Activated naive CD8-positive, alpha-beta T cell (primary cell): ENCODE measurements around the gene SETD1B.
A peak's percentile ranks its signal among the peaks of the same experiment; 100 is the strongest.

Experiments used
- H3K27ac Mint-ChIP-seq: one replicate; pipeline ENCODE4 v1.8.0; 2021; ENCODE audit warnings: mixed read lengths
- H3K27me3 Mint-ChIP-seq: one replicate; pipeline ENCODE4 v1.8.0; 2021; ENCODE audit warnings: mixed read lengths
- H3K36me3 Mint-ChIP-seq: one replicate; pipeline ENCODE4 v1.8.0; 2021; ENCODE audit warnings: mixed read lengths
- H3K4me1 Mint-ChIP-seq: one replicate; pipeline ENCODE4 v1.8.0; 2021; ENCODE audit warnings: low read depth, mixed read lengths
- H3K4me3 Mint-ChIP-seq: one replicate; pipeline ENCODE4 v1.8.0; 2021; ENCODE audit warnings: mild to moderate bottlenecking, mixed read lengths
- H3K9me3 Mint-ChIP-seq: one replicate; pipeline ENCODE4 v1.8.0; 2021; ENCODE audit warnings: low read depth, mixed read lengths

Gene SETD1B

GRCh38 chr12:121797937-121798786 is 5.6 kb upstream of the SETD1B start:
- Mint-ChIP-seq H3K9me3 (no peaks in the 10 kb centered on the region), H3K27me3 (no peaks in the 10 kb centered on the region), H3K27ac (peak overlapping the region; percentile 92), H3K4me3 (peak overlapping the region; percentile 87), H3K4me1 (peaks cover 52% of the 10 kb centered on the region), H3K36me3 (peaks cover 2% of the 10 kb centered on the region)

GRCh38 chr12:121798787-121799155 is 5.0 kb upstream of the SETD1B start:
- Mint-ChIP-seq H3K4me1 (peaks cover 52% of the 10 kb centered on the region), H3K36me3 (peaks cover 2% of the 10 kb centered on the region), H3K27ac (peak overlapping the region; percentile 92)

GRCh38 chr12:121799156-121799841 is 4.5 kb upstream of the SETD1B start:
- Mint-ChIP-seq H3K36me3 (peaks cover 2% of the 10 kb centered on the region), H3K9me3 (no peaks in the 10 kb centered on the region), H3K27me3 (no peaks in the 10 kb centered on the region), H3K4me3 (peak overlapping the region; percentile 87), H3K4me1 (peaks cover 51% of the 10 kb centered on the region), H3K27ac (peak overlapping the region; percentile 92)

More at GRCh38 chr12:121798787-121799155, 5.0 kb upstream of the SETD1B start:
- Mint-ChIP-seq H3K27me3 (no peaks in the 10 kb centered on the region), H3K9me3 (no peaks in the 10 kb centered on the region), H3K4me3 (peak overlapping the region; percentile 87)

- peaks cover 1% of the 10 kb centered on the region for H3K36me3 Mint-ChIP-seq
- H3K9me3 Mint-ChIP-seq, result no peaks in the 10 kb centered on the region
- H3K4me3 Mint-ChIP-seq, result peak overlapping the region; percentile 85
Measured at GRCh38 chr12:121799842-121800693, 3.7 kb upstream of the SETD1B start.

GRCh38 chr12:121800694-121801594 is 2.9 kb upstream of the SETD1B start:
- Mint-ChIP-seq H3K9me3 (no peaks in the 10 kb centered on the region), H3K4me1 (peaks cover 41% of the 10 kb centered on the region), H3K4me3 (peak overlapping the region; percentile 95), H3K36me3 (no peaks in the 10 kb centered on the region), H3K27me3 (no peaks in the 10 kb centered on the region), H3K27ac (peak overlapping the region; percentile 98)

More at GRCh38 chr12:121799842-121800693, 3.7 kb upstream of the SETD1B start:
- Mint-ChIP-seq H3K27ac (peak overlapping the region; percentile 90), H3K4me1 (peaks cover 43% of the 10 kb centered on the region), H3K27me3 (no peaks in the 10 kb centered on the region)

- peaks cover 46% of the 10 kb centered on the region for H3K4me1 Mint-ChIP-seq
- peak overlapping the region; percentile 95 for H3K4me3 Mint-ChIP-seq
- H3K36me3 Mint-ChIP-seq, result peaks cover 2% of the 10 kb centered on the region
Measured at GRCh38 chr12:121801595-121802484, 2.0 kb upstream of the SETD1B start.

GRCh38 chr12:121802485-121802842 is 1.3 kb upstream of the SETD1B start:
- Mint-ChIP-seq H3K36me3 (peaks cover 2% of the 10 kb centered on the region), H3K9me3 (no peaks in the 10 kb centered on the region), H3K27ac (peak overlapping the region; percentile 98), H3K4me1 (peaks cover 49% of the 10 kb centered on the region), H3K4me3 (peak overlapping the region; percentile 95), H3K27me3 (no peaks in the 10 kb centered on the region)

More at GRCh38 chr12:121801595-121802484, 2.0 kb upstream of the SETD1B start:
- H3K27ac Mint-ChIP-seq, result peak overlapping the region; percentile 98
- H3K27me3 Mint-ChIP-seq, result no peaks in the 10 kb centered on the region
- H3K9me3 Mint-ChIP-seq, result no peaks in the 10 kb centered on the region

GRCh38 chr12:121802843-121803698 is 738 bp upstream of the SETD1B start:
- H3K27ac Mint-ChIP-seq, result peak overlapping the region; percentile 98

GRCh38 chr12:121804417-121805111 is 755 bp downstream of the SETD1B start:
- peaks cover 2% of the 10 kb centered on the region for H3K36me3 Mint-ChIP-seq
- peaks cover 41% of the 10 kb centered on the region for H3K4me1 Mint-ChIP-seq
- peak overlapping the region; percentile 96 for H3K27ac Mint-ChIP-seq
- H3K4me3 Mint-ChIP-seq, result peak overlapping the region; percentile 95
- H3K27me3 Mint-ChIP-seq, result no peaks in the 10 kb centered on the region
- H3K9me3 Mint-ChIP-seq, result no peaks in the 10 kb centered on the region

More at GRCh38 chr12:121802843-121803698, 738 bp upstream of the SETD1B start:
- H3K4me1 Mint-ChIP-seq, result peaks cover 46% of the 10 kb centered on the region
- H3K27me3 Mint-ChIP-seq, result no peaks in the 10 kb centered on the region
- peak overlapping the region; percentile 95 for H3K4me3 Mint-ChIP-seq
- H3K9me3 Mint-ChIP-seq, result no peaks in the 10 kb centered on the region
- H3K36me3 Mint-ChIP-seq, result peaks cover 2% of the 10 kb centered on the region

GRCh38 chr12:121805171-121806008 is 1.6 kb downstream of the SETD1B start:
- no peaks in the 10 kb centered on the region for H3K27me3 Mint-ChIP-seq
- H3K4me1 Mint-ChIP-seq, result peaks cover 43% of the 10 kb centered on the region
- peak overlapping the region; percentile 95 for H3K27ac Mint-ChIP-seq
- H3K4me3 Mint-ChIP-seq, result peak overlapping the region; percentile 96
- no peaks in the 10 kb centered on the region for H3K9me3 Mint-ChIP-seq
- peaks cover 2% of the 10 kb centered on the region for H3K36me3 Mint-ChIP-seq

GRCh38 chr12:121806009-121806545 is 2.3 kb downstream of the SETD1B start:
- H3K36me3 Mint-ChIP-seq, result peaks cover 4% of the 10 kb centered on the region

More at GRCh38 chr12:121806009-121806545, 2.3 kb downstream of the SETD1B start:
- Mint-ChIP-seq H3K27me3 (no peaks in the 10 kb centered on the region), H3K4me1 (peaks cover 49% of the 10 kb centered on the region), H3K27ac (peak overlapping the region; percentile 95), H3K4me3 (peak overlapping the region; percentile 96), H3K9me3 (no peaks in the 10 kb centered on the region)
